GM04503 (cell line): Measurements from ENCODE around the gene AFF2.

Source experiments
- DNase-seq: peaks from one replicate; pipeline ENCODE4 v3.0.0-alpha.2; 2012; ENCODE audit warnings: low read depth

The AFF2 gene

GRCh38 chrX:149010853-149011224, 510.4 kb downstream of the AFF2 start:
- no peak for DNase-seq

GRCh38 chrX:149013081-149013480, 512.7 kb downstream of the AFF2 start:
- DNase-seq, result no peak

- DNase-seq, result no peak
Observed at GRCh38 chrX:149021159-149021558, 520.7 kb downstream of the AFF2 start.

GRCh38 chrX:149022485-149022884, 522.1 kb downstream of the AFF2 start:
- no peak for DNase-seq

- DNase-seq, result no peak
Observed at GRCh38 chrX:149032449-149032848, 532.0 kb downstream of the AFF2 start.

- DNase-seq, result no peak
Observed at GRCh38 chrX:149036086-149036485, 535.7 kb downstream of the AFF2 start.

GRCh38 chrX:149037281-149037870, 537.0 kb downstream of the AFF2 start:
- no peak for DNase-seq

GRCh38 chrX:149039057-149039456, 538.6 kb downstream of the AFF2 start:
- DNase-seq, result no peak

- DNase-seq, result no peak
Observed at GRCh38 chrX:149040873-149041535, 540.6 kb downstream of the AFF2 start.

GRCh38 chrX:149043401-149043800, 543.0 kb downstream of the AFF2 start:
- no peak for DNase-seq

GRCh38 chrX:149044471-149044870, 544.1 kb downstream of the AFF2 start:
- no peak for DNase-seq

- DNase-seq, result no peak
Observed at GRCh38 chrX:149045645-149046210, 545.3 kb downstream of the AFF2 start.
